Measurements from ENCODE around the gene ITGA7.

Gene ITGA7

DNA sequence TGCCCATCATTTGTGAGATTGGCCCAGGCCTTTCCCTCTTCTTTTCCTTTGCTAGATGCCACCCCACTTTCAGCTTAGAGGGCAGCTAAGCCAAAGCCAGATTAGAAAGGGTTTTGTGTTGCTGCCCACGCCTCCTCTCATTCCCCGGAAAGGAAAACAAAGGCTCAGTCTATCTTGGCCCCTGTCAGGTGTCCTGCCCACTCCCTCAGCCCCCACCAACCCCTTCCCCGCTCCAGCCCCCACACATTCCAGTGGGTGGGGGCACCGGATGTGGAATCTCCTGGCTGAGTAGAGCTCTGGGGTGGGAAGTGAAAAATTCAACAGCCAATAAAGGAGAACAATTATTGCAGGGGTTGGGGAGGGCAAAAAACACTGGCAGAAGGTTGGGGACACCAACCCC, 10.3 kb upstream of the ITGA7 start:
- no peak for DNase-seq (ENCODE audit: low read depth)

- DNase-seq (ENCODE audit: low read depth), result no peak
These were observed 9.6 kb upstream of the ITGA7 start for GRCh38 chr12:55717011-55718007.

DNA sequence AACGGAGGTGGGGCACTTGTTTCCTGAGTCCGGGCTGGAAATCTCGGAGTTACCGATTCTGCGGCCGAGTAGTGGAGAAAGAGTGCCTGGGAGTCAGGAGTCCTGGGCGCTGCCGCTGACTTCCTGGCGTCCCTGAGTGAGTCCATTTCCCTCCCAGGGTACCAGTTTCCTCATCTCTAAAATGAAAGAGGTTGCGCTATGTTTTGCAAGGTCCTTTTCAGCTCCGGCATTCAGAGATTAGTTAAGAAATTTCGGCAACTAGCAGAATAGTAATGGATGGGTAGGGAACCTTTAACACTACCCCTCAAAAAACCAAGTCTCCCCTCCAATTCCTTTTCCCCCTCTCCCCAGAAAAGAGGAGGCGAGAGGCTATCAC, 8.9 kb upstream of the ITGA7 start:
- DNase-seq (ENCODE audit: low read depth), result no peak

DNA sequence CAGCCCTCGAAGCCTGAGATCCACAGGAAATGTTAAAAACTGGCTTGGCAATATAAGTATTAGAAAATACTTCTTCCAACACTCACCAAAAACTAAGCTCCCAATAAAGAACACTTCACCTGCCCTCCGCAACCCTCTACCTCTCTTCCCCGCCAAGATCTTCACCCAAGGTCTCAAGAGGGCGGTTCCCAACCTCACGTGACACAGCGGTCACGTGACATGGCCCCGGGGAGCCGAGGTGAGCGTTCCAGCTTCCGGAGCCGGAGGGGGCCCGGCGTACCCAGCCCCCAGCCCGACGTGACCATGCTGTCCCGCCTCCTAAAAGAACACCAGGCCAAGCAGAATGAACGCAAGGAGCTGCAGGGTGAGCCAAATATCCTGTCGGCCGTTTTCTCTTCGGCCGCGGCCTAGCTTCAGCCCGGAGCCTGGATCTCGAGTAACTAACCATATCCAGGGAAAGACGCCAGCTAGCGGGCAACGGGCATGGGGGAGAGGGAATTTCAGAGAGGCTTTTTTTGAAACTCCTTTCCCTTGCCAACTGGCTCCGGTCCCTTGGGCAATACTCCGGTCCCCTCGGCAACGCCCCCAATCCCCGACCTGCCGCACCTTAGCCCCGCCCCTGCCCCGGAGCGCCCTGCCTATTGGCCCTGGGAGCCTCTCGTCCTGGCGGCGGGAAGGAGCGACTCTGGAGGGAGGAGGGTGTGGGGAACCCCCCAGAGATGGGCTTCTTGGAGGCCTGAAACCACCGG, 8.3 kb upstream of the ITGA7 start, which contains the start of gene BLOC1S1:
Gene BLOC1S1 (plus strand): TSS at position 214 of the 749 bp plus-strand sequence. CDS start 6 bp downstream, at position 220.
- peak; percentile 83 for DNase-seq (ENCODE audit: low read depth)

DNA sequence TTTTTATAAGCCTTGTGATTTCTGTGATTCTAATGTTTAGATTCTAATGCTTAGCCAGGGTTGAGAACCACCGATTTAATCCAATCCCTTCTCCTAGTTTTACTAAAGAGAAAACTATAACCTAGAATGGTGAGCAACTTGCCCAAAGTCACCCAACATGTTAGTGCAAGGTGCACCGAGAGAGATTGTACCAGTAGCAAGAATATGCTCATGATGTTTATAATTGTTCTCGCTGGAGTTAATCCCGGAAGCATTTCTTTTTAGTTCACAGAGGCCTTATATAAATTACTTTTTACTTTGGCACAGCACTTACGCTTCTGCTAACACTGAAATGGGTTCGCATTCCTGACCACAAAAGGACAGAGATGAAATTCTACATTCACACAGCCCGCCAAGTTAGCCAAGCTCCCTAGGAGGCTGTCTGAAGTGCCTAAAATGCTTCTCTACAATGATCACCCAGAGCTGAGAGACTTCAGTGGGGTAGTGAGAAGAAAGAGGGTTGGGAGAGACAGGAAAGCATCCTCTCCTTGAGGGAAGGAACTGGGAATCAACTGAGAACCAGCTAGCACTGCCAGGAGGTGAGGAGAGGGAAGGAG, 7.6 kb upstream of the ITGA7 start:
- DNase-seq (ENCODE audit: low read depth), result no peak

GRCh38 chr12:55713721-55714120, 6.0 kb upstream of the ITGA7 start:
- peak; percentile 56 for DNase-seq (ENCODE audit: low read depth)

GRCh38 chr12:55712700-55713415, 5.2 kb upstream of the ITGA7 start:
- DNase-seq (ENCODE audit: low read depth), result no peak

DNA sequence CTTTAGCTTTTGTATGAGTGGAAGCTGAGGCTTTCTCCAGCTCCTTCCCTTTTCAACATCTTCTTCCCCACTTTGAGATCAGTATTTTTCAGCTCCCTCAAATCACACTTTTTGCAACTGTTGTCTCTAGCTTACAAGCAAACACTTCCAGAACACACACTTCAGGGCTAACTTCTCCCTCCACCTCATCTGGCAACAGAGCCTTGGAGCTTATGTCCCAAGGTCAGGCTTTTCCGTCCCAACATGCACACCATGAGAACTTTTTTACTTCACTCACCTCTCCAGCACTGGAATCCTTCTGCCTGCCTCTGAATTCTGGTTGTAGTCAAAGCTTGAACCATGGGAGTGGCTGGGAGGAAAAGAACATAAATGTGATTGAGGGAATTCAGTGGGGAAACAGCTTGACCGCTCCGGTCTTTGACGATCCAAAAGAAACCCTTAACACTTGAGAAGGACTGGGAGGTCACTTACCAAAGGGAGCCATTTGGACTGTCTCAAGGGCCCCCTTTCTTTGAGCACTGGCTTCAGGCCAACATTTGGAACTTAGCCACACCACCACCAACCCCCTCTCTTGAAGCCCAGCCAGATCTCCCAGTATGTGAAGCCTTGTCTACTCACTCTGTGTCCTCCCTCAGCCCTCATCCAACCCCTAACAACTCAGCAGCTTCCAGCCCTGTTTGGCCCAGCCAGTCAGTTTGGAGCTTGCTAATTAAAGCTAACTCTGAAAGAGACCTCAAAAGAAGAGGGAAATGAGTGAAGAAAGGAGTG, 4.3 kb upstream of the ITGA7 start:
- no peak for DNase-seq (ENCODE audit: low read depth)

- no peak for DNase-seq (ENCODE audit: low read depth)
These were observed 1.1 kb upstream of the ITGA7 start for GRCh38 chr12:55708695-55709233.

GRCh38 chr12:55707219-55707671, 459 bp downstream of the ITGA7 start:
- no peak for DNase-seq (ENCODE audit: low read depth)

- no peak for DNase-seq (ENCODE audit: low read depth)
These were observed 1.0 kb downstream of the ITGA7 start for GRCh38 chr12:55706568-55707218.

GRCh38 chr12:55705782-55706402, 1.8 kb downstream of the ITGA7 start:
- no peak for DNase-seq (ENCODE audit: low read depth)

- no peak for DNase-seq (ENCODE audit: low read depth)
These were observed 2.6 kb downstream of the ITGA7 start for GRCh38 chr12:55704824-55705718.

- DNase-seq (ENCODE audit: low read depth), result no peak
These were observed 3.6 kb downstream of the ITGA7 start for GRCh38 chr12:55703901-55704761.

GRCh38 chr12:55703288-55703687, 4.4 kb downstream of the ITGA7 start:
- no peak for DNase-seq (ENCODE audit: low read depth)

DNA sequence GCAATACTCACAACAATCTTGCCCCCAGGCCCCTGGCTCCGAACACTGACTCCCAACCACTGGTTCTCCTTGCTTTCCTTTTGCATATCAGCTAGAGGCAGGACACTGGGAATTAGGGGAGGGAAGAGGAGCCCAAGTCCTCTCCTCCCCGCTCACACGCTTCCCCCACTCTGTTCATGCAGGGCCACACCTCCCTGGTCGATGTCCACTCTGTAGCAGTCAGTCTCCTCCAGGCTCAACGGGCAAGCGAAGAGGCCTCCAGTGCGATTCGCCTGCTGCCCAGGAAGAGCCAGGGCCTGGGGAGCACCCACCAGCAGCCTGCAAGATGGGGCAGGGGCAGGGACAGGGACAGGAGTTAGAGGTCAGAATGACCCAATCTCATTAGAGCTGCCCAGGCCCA, 4.8 kb downstream of the ITGA7 start:
- DNase-seq (ENCODE audit: low read depth), result no peak

- DNase-seq (ENCODE audit: low read depth), result no peak
These were observed 7.3 kb downstream of the ITGA7 start for GRCh38 chr12:55700255-55701018.
